GM23248 (cell line): Measurements from ENCODE around the gene GLIPR1L1. TPM values are rescaled to one million over a fixed set of nuclear protein-coding genes. Genes with fewer than 3 reads are reported as not detected.

Source experiments
- DNase-seq: peaks from one replicate; pipeline ENCODE4 v3.0.0-alpha.2; 2015
- H2AFZ ChIP-seq: fragments of 200-600 bp; sonication (generic); 2 replicates; pipeline ENCODE4 v1.6.1; 2016; ENCODE audit warnings: antibody characterized with exemption
- H3F3A ChIP-seq: fragments of 200-600 bp; sonication (generic); 2 replicates; pipeline ENCODE4 v1.6.1; 2016; ENCODE audit warnings: mild to moderate bottlenecking, antibody characterized with exemption, mixed run types; ENCODE audit not compliant: insufficient read depth
- H3K27ac ChIP-seq: fragments of 200-600 bp; sonication (generic); 2 replicates; pipeline ENCODE4 v1.5.1; 2016; ENCODE audit warnings: mild to moderate bottlenecking
- H3K27me3 ChIP-seq: fragments of 200-600 bp; sonication (generic); replicated peaks from 2 replicates; pipeline ENCODE4 v1.6.1; 2016; ENCODE audit warnings: mild to moderate bottlenecking; ENCODE audit not compliant: insufficient read depth
- H3K36me3 ChIP-seq: fragments of 200-600 bp; sonication (generic); 2 replicates; pipeline ENCODE4 v1.6.1; 2016; ENCODE audit warnings: low read depth, mild to moderate bottlenecking
- H3K4me1 ChIP-seq: fragments of 200-600 bp; sonication (generic); 2 replicates; pipeline ENCODE4 v1.6.1; 2016; ENCODE audit warnings: mild to moderate bottlenecking; ENCODE audit not compliant: insufficient read depth
- H3K4me2 ChIP-seq: fragments of 200-600 bp; sonication (generic); one replicate; pipeline ENCODE4 v1.6.1; 2016; ENCODE audit warnings: mild to moderate bottlenecking; ENCODE audit not compliant: unreplicated experiment
- H3K4me3 ChIP-seq: fragments of 200-600 bp; sonication (generic); 2 replicates; pipeline ENCODE4 v1.5.1; 2016; ENCODE audit warnings: mild to moderate bottlenecking
- H3K79me2 ChIP-seq: fragments of 200-600 bp; sonication (generic); 2 replicates; pipeline ENCODE4 v1.6.1; 2016; ENCODE audit warnings: mild to moderate bottlenecking; ENCODE audit not compliant: insufficient read depth
- H3K9ac ChIP-seq: fragments of 200-600 bp; sonication (generic); 2 replicates; pipeline ENCODE4 v1.6.1; 2016; ENCODE audit warnings: mild to moderate bottlenecking
- H3K9me2 ChIP-seq: fragments of 200-600 bp; sonication (generic); 2 replicates; pipeline ENCODE4 v1.6.1; 2016; ENCODE audit warnings: mixed run types, mild to moderate bottlenecking, moderate library complexity; ENCODE audit not compliant: insufficient read depth
- H3K9me3 ChIP-seq: fragments of 200-600 bp; sonication (generic); one replicate; pipeline ENCODE4 v1.6.1; 2017; ENCODE audit warnings: low read depth
- H4K20me1 ChIP-seq: fragments of 200-600 bp; sonication (generic); 2 replicates; pipeline ENCODE4 v1.6.0; 2016; ENCODE audit not compliant: insufficient read depth
- EZH2 ChIP-seq: fragments of 200-600 bp; sonication (generic); IDR thresholded peaks from 2 replicates; pipeline ENCODE4 v1.6.1; 2018; ENCODE audit warnings: antibody characterized with exemption, mild to moderate bottlenecking; ENCODE audit not compliant: insufficient read depth, poor library complexity, severe bottlenecking
- EZH2phosphoT487 ChIP-seq: fragments of 200-600 bp; sonication (generic); IDR thresholded peaks from 2 replicates; pipeline ENCODE4 v1.6.1; 2018; ENCODE audit warnings: antibody characterized with exemption, moderate library complexity, mild to moderate bottlenecking, low read depth; ENCODE audit not compliant: insufficient read depth
- WGBS, 2 experiments: methylation state at CpG; one replicate each; pipeline ENCODE4 v1.1.6; 2015 to 2017; ENCODE audit warnings: low lambda C conversion rate in 2 of 2, low coverage in 1 of 2; ENCODE audit errors: missing lambda C conversion rate in 2 of 2; 5-methylcytosine and 5-hydroxymethylcytosine counted together
- in situ Hi-C: fragments of 300-500 bp; cut with MboI; formaldehyde crosslinking; loops from 2 replicates; pipeline ENCODE4 v1.15.0; 2020
- polyA plus RNA-seq: library from polyadenylated mRNA; unstranded; fragments of >200 nt; fragmentation: Nextera tagmentation; extraction: Ambion mirVana; gene quantifications from 2 replicates; pipeline ENCODE4 v1.2.1, GENCODE V29; 2016
- total RNA-seq: library from RNA; depleted of rRNA; stranded (reverse); fragments of >200 nt; shearing (Covaris generic); gene quantifications from 2 replicates; pipeline ENCODE4 v1.2.3, GENCODE V29; 2014

The GLIPR1L1 gene
- total and polyA plus RNA-seq, 2 experiments from 2014 or later, result not detected

DNA sequence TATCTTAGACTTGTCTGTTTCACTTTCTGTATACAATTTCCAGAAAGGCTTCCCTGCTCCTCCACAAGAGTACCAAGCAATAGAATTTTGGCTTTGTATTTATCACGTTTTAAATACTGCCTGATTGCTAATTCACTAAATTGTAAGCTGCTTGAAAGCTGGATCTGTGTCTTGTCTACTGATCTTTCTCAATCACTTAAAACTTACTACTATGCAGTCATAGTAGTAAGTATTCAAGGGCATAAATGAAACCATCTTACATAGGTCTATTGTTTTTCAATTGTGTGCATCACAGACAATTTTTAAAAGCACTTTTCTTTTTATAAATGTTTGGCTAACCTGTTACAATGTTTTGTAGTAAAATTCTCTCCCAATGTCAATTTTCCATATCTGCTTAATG is 55.2 kb downstream of the GLIPR1L1 start:
- WGBS, 2 experiments, result 0% methylated on average over 1 of the region's 1 CpG
- H3K27ac ChIP-seq, result peak overlapping the region; percentile 74
- DNase-seq, result peak; percentile 42
- peaks cover 35% of the 10 kb centered on the region for H3K4me1 ChIP-seq
- peak overlapping the region; percentile 73 for H3K4me3 ChIP-seq
- H3K27me3 ChIP-seq, result no peaks in the 10 kb centered on the region
- no peaks in the 10 kb centered on the region for H3K9me2 ChIP-seq
- H3K79me2 ChIP-seq, result no peaks in the 10 kb centered on the region
- H3K9me3 ChIP-seq, result no peaks in the 10 kb centered on the region
- H2AFZ ChIP-seq, result peak overlapping the region; percentile 91
- in situ Hi-C loops, result loop anchor here (10.0 kb wide), 1 partner anchor 95 kb away; the partner anchor contains the start of gene GLIPR1
- peak overlapping the region; percentile 80 for H3K4me2 ChIP-seq
- H3K9ac ChIP-seq, result peak overlapping the region; percentile 81
- no peaks in the 10 kb centered on the region for H3K36me3 ChIP-seq
- no peaks in the 10 kb centered on the region for H4K20me1 ChIP-seq
- TF ChIP-seq EZH2phosphoT487 (no peak), EZH2 (no peak)
- H3F3A ChIP-seq, result peaks cover 26% of the 10 kb centered on the region

- peak; percentile 60 for DNase-seq
- 4 to 5% methylated on average over 6 of the region's 6 CpGs for WGBS, 2 experiments
- H3K4me2 ChIP-seq, result peak overlapping the region; percentile 80
- H3K27ac ChIP-seq, result peak overlapping the region; percentile 74
- no peaks in the 10 kb centered on the region for H3K9me3 ChIP-seq
- H3F3A ChIP-seq, result peaks cover 26% of the 10 kb centered on the region
- H3K4me1 ChIP-seq, result peaks cover 35% of the 10 kb centered on the region
- H3K36me3 ChIP-seq, result no peaks in the 10 kb centered on the region
- peak overlapping the region; percentile 81 for H3K9ac ChIP-seq
- H2AFZ ChIP-seq, result peak overlapping the region; percentile 91
- H3K4me3 ChIP-seq, result peak overlapping the region; percentile 73
- H4K20me1 ChIP-seq, result no peaks in the 10 kb centered on the region
- H3K79me2 ChIP-seq, result no peaks in the 10 kb centered on the region
- H3K27me3 ChIP-seq, result no peaks in the 10 kb centered on the region
- no peak for TF ChIP-seq EZH2phosphoT487
- no peak for TF ChIP-seq EZH2
- in situ Hi-C loops, result loop anchor here (10.0 kb wide), 1 partner anchor 94 kb away; the partner anchor contains the start of gene GLIPR1
- H3K9me2 ChIP-seq, result no peaks in the 10 kb centered on the region
Observed at GRCh38 chr12:75390156-75390898, 55.9 kb downstream of the GLIPR1L1 start.

- Histone ChIP-seq H3K27ac (peak within 1 kb of the TSS; percentile 74), H3K9me2 (no peaks in the 10 kb centered on the region), H3K4me3 (peak within 1 kb of the TSS; percentile 73), H3K4me1 (peaks cover 35% of the 10 kb centered on the region), H3K9ac (peak within 1 kb of the TSS; percentile 81), H2AFZ (peak within 1 kb of the TSS; percentile 91), H3F3A (peaks cover 26% of the 10 kb centered on the region), H3K36me3 (no peaks in the 10 kb centered on the region), H3K9me3 (no peaks in the 10 kb centered on the region), H3K27me3 (no peaks in the 10 kb centered on the region), H4K20me1 (no peaks in the 10 kb centered on the region), H3K4me2 (peak within 1 kb of the TSS; percentile 80), H3K79me2 (no peaks in the 10 kb centered on the region)
- DNase-seq, result peak; percentile 98
- 2 to 3% methylated on average over 35 of the region's 36 CpGs for WGBS, 2 experiments
- TF ChIP-seq EZH2phosphoT487, result no peak
- no peak for TF ChIP-seq EZH2
- in situ Hi-C loops, result loop anchor here (10.0 kb wide), 1 partner anchor 94 kb away; the partner anchor contains the start of gene GLIPR1
Observed at GRCh38 chr12:75390899-75391538, 56.5 kb downstream of the GLIPR1L1 start, which contains the start of gene GLIPR1L2. Gene GLIPR1L2, plus strand, starts transcription at chr12:75391089. Its CDS starts 28 bp downstream, at chr12:75391117.

DNA sequence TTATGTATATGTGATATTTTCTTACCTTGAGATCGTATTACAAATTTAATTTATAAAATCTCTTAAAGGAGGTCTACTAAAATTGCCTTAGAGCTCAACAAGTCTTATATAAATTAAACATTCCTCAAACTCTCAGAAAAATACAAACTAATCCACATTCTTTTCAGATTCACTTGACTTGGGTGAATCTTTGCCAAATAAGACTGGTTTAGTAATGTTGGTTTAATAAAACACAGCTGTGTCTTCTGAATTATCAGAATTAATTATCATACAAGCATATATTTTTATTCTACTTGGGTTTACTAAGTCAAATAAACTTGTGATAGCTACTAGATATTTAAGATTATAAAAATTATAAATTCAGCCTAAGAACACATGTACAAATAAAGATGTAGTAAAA is 69.8 kb downstream of the GLIPR1L1 start:
- Histone ChIP-seq H3K9me3 (no peaks in the 10 kb centered on the region), H3K27me3 (no peaks in the 10 kb centered on the region), H3K79me2 (no peaks in the 10 kb centered on the region), H3K4me2 (no peak overlapping the region), H3F3A (no peaks in the 10 kb centered on the region), H3K36me3 (no peaks in the 10 kb centered on the region), H3K9me2 (no peaks in the 10 kb centered on the region), H3K4me3 (no peak overlapping the region), H3K27ac (no peak overlapping the region), H3K4me1 (no peaks in the 10 kb centered on the region), H2AFZ (no peak overlapping the region), H3K9ac (no peak overlapping the region), H4K20me1 (no peaks in the 10 kb centered on the region)
- in situ Hi-C loops, result no loop called here
- peak; percentile 31 for DNase-seq
- TF ChIP-seq EZH2 (no peak), EZH2phosphoT487 (no peak)
- 71 to 75% methylated on average over 1 of the region's 1 CpG for WGBS, 2 experiments
